Retinal pigment epithelial cell (primary cell): Measurements from ENCODE around the gene BCAP31.
"Not testable (repeated sequence)": the region's sequence is repeated elsewhere in the genome, so short reads cannot be mapped to it uniquely, and the experiment has no call there.

Experiments
- DNase-seq: peaks from one replicate; pipeline ENCODE4 v3.0.0-alpha.2; 2010; ENCODE audit warnings: low read depth
- H3K4me3 ChIP-seq: 2 replicates; pipeline ENCODE4 v1.5.1; 2011; ENCODE audit warnings: mild to moderate bottlenecking, low read length, control low read depth, moderate library complexity
- TF ChIP-seq, protein P1 (sequence below): conservative IDR thresholded peaks from 2 replicates; pipeline ENCODE4 v1.5.1; 2011; ENCODE audit warnings: low read depth, low read length, control low read depth, inconsistent platforms

The BCAP31 gene

DNA sequence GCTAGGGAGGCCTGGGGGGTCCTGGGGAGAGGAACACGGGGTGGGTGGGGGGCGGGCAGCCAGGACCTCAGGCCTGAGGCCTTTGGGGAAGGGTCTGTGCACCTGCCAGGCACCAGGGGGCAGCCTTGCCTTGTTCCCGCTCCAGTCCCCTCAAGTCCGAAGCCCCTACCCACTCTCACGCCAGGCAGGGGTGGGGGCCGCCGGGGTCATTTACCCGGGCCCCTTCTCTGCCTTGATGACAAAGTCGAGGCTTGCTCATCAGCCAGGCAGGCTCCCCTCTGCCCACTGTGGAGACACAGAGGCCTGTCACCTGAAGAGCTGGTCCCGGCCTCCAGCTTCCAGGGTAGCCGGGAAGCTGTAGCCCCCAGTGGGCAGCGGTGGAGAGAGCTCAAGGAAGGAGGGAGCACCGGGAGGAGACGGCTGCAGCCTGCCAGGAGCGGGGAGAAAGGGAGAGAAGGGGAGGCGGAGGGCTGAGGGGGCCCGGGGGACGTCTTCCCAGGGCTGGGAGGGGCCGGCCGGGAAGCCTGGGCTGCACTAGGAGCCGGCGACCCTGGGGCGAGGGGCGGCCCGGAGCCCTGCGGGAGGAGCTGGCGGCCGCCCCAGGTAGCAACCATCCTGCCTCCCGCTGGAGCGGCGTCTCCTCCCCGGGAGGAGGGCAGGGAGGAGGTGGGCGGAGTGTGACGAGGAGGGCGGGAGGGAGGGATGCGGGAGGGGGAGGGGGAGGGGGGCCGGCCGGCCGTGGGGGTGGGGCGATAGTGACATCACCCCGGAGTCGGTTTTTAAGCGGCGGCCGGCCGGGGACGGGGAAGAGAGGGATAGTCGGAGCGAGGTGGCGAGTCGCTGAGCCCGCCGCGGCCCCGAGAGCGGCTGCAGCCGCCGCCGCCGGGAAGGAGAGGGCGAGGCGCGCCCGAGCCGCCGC lies 36.8 kb downstream of the BCAP31 start, which contains the start of gene SLC6A8:
TSS of gene SLC6A8 (plus strand) at position 806 of the 919 bp plus-strand sequence. CDS start 649 bp downstream, outside the sequence.
- TF ChIP-seq, protein P1, sequence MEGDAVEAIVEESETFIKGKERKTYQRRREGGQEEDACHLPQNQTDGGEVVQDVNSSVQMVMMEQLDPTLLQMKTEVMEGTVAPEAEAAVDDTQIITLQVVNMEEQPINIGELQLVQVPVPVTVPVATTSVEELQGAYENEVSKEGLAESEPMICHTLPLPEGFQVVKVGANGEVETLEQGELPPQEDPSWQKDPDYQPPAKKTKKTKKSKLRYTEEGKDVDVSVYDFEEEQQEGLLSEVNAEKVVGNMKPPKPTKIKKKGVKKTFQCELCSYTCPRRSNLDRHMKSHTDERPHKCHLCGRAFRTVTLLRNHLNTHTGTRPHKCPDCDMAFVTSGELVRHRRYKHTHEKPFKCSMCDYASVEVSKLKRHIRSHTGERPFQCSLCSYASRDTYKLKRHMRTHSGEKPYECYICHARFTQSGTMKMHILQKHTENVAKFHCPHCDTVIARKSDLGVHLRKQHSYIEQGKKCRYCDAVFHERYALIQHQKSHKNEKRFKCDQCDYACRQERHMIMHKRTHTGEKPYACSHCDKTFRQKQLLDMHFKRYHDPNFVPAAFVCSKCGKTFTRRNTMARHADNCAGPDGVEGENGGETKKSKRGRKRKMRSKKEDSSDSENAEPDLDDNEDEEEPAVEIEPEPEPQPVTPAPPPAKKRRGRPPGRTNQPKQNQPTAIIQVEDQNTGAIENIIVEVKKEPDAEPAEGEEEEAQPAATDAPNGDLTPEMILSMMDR, result peak; percentile 40
- no peak for DNase-seq
- peak within 1 kb of the TSS; percentile 42 for H3K4me3 ChIP-seq

DNA sequence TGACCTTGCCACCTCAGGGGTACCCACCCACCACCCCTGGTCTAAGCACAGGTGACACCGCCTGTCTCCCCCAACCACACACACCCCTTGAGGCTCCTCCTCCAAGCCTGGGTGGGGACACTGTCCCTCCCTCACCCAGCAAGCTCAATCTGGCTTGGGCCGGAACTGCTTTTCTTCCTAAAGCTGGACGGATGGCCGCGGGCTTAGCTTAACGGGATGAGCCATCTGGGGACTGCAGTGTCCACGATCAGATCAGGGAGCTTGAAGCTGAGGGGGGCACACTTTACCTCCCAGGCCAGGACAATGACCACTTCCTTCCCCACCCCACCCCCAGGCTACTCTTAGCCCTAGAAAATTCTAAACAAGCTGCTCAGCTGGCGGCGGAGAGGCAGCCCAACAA lies 37.5 kb downstream of the BCAP31 start:
- DNase-seq, result no peak
- H3K4me3 ChIP-seq, result no peak overlapping the region
- TF ChIP-seq, protein P1, result no peak

DNA sequence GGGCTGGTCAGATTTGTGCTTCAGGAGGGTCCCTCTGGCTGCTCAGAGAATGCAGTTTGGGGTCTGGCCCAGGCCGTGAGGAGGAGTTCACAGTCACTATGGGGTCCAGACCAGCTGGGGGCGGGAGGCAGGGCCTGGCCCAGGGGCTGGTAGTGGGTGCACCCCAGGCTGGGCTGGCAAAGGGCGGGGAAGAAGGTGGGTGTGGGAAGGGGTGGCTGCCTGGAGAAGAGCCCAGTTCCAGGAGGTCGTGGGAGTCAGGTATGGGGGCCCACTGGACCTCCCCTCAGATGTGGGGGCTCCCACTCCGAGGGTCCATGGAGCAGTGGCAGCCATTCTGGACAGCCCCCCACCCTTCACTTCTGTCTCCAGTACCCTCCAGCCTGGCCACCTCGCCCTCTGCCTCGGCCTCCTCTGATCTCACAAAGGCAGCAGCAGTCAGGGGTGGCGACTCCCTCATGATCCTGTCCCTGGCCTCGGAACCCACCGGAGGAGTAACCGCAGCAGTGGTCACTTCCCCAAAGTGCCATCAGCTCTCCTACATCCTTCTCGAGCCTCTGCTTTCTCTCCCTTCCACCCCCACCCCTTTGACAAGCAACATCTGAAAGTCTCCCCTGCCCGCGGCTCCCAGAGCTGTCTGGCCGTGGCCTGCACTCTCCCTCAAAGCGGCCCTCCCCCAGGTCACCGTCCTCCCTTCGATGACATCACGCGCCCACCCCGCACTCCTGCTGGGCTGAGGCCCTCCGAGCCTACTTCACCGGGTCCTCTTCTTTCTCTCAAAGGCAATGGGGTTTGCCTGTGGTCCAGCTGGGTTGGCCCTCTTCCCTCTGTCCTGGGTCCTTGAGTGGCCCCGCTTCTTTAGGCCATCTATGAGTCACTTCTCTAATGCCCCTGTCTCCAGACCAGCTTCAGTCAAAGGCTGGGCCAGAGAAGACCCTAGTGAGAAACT lies 38.2 kb downstream of the BCAP31 start:
- DNase-seq, result no peak
- TF ChIP-seq, protein P1, result no peak
- no peak overlapping the region for H3K4me3 ChIP-seq

DNA sequence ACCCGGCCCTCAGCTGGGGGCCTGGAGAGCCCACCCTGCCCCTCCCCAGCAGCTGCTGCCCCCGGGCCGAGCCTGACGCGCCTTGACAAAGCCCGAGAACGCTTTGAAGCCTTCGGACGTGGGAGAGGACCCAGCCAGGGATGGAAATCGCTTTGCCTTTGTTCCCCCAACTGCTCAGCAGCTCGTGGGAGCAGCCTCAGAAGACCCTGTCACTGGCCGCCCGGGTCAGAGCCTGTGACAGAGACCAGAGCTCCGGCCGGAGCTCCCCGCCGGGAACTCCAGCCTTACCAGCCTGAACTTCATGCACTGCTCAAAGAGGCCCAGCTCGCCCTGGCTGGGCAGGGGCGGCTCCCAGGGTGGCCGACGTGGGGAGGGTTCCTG lies 39.0 kb downstream of the BCAP31 start:
- TF ChIP-seq, protein P1, result no peak
- no peak for DNase-seq
- no peak overlapping the region for H3K4me3 ChIP-seq

DNA sequence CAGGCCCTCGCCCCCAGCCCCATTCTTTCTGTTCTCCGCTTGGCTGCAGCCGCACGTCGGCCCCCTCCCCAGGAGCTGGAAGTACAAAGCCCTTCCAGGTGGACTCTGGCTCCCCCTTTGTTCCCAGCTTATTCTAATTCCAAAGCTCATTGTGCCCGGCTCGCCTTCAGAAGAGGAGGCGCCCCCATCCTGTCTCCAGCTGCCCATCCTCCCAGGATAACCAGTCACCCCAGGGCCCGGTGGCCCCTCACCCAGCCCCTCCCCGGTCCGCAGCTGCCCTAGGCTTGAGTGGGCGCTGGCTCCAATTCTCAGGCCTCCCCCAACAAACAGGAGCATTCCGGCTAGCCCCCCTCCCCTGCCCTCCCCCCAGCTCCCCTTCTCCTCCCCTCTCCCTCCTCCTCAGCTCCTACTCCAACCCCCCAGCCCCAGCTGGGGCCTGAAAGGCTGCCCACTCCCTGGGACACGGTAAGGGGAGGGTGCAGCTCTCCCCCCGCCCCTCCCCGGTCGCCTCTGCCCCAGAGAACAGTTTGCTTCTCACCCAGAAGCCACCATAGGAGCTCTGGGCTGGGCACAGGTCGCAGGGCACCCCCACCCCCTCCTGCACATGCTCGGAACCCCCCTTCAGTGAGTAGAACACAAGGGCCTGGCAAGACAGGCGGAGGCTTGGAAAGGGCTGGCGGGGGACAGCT lies 39.6 kb downstream of the BCAP31 start:
- no peak for DNase-seq
- no peak overlapping the region for H3K4me3 ChIP-seq
- TF ChIP-seq, protein P1, result no peak

DNA sequence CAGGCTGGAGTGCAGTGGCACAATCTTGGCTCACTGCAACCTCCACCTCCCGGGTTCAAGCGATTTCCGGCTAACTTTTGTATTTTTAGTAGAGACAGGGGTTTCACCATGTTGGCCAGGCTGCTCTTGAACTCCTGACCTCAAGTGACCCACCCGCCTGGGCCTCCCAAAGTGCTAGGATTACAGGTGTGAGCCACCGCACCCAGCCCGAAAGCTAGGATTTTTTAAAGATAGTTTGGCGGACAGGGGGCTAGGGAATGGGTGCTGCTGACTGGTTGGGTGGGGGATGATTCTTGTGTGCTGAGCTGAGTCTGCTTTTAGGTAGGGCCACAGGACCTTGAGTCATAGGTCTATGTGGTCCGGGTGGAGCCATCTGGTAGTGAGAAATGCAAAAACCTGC lies 40.7 kb downstream of the BCAP31 start:
- H3K4me3 ChIP-seq, DNase-seq: not testable (repeated sequence)

DNA sequence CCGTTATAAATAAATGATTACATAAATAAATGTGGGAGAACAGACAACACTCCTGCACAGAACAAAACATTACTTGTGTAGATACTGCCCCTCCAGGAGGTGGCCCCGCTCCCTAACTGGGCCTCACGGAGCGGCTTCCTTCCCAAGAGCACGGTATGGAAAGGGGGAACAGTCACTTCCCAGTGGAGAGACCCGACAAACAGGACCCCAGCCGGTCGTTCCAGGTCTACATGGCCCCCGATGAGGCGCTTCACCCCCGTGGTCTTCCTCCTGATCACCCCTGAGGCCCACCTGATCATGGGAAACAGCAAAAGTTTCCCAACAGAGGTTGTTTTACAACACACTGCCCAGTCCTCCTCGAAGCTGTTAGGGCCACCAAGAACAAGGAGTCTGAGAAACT lies 43.0 kb downstream of the BCAP31 start:
- TF ChIP-seq, protein P1, result no peak
- H3K4me3 ChIP-seq, result no peak overlapping the region
- no peak for DNase-seq
